ENCODE measurements around the gene THAP10.

- TF ChIP-seq GABPA (IDR thresholded peaks at IDR 0.05; ENCODE audit: low read depth), result no peak
- no peak for TF ChIP-seq REST (IDR thresholded peaks at IDR 0.05; ENCODE audit: insufficient replicate concordance, low read depth)
- TF ChIP-seq, protein P1, sequence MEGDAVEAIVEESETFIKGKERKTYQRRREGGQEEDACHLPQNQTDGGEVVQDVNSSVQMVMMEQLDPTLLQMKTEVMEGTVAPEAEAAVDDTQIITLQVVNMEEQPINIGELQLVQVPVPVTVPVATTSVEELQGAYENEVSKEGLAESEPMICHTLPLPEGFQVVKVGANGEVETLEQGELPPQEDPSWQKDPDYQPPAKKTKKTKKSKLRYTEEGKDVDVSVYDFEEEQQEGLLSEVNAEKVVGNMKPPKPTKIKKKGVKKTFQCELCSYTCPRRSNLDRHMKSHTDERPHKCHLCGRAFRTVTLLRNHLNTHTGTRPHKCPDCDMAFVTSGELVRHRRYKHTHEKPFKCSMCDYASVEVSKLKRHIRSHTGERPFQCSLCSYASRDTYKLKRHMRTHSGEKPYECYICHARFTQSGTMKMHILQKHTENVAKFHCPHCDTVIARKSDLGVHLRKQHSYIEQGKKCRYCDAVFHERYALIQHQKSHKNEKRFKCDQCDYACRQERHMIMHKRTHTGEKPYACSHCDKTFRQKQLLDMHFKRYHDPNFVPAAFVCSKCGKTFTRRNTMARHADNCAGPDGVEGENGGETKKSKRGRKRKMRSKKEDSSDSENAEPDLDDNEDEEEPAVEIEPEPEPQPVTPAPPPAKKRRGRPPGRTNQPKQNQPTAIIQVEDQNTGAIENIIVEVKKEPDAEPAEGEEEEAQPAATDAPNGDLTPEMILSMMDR (IDR thresholded peaks at IDR 0.05; ENCODE audit: insufficient read depth, low read length), result no peak
These were observed 38.8 kb downstream of the THAP10 start for GRCh38 chr15:70853318-70853972.
